HG02678 (cell line): Measurements from ENCODE around the gene XPNPEP1.

Experiments used
- ATAC-seq: cut with Tn5 transposase; IDR thresholded peaks from one replicate; pipeline ENCODE4 v1.9.1; 2021; ENCODE audit warnings: mild to moderate bottlenecking, moderate library complexity; ENCODE audit not compliant: unreplicated experiment

The XPNPEP1 gene

GRCh38 chr10:109871476-109871875 is 51.8 kb downstream of the XPNPEP1 start:
- no peak for ATAC-seq

- ATAC-seq = no peak
Observed at GRCh38 chr10:109866995-109867635, 56.2 kb downstream of the XPNPEP1 start.

- no peak for ATAC-seq
Observed at GRCh38 chr10:109866168-109866994, 56.9 kb downstream of the XPNPEP1 start.

GRCh38 chr10:109863775-109864174 is 59.5 kb downstream of the XPNPEP1 start:
- ATAC-seq = no peak

GRCh38 chr10:109862738-109863137 is 60.6 kb downstream of the XPNPEP1 start:
- ATAC-seq = no peak

GRCh38 chr10:109862041-109862440 is 61.3 kb downstream of the XPNPEP1 start:
- no peak for ATAC-seq

- ATAC-seq = no peak
Observed at GRCh38 chr10:109861081-109861480, 62.2 kb downstream of the XPNPEP1 start.

GRCh38 chr10:109859221-109859620 is 64.1 kb downstream of the XPNPEP1 start:
- ATAC-seq = no peak

GRCh38 chr10:109855746-109856145 is 67.6 kb downstream of the XPNPEP1 start:
- no peak for ATAC-seq

GRCh38 chr10:109853921-109854320 is 69.4 kb downstream of the XPNPEP1 start:
- ATAC-seq = no peak

GRCh38 chr10:109852475-109853037 is 70.8 kb downstream of the XPNPEP1 start:
- ATAC-seq = peak; percentile 92

GRCh38 chr10:109851616-109852474 is 71.5 kb downstream of the XPNPEP1 start:
- ATAC-seq = peak; percentile 5

- ATAC-seq = no peak
Observed at GRCh38 chr10:109846832-109847231, 76.5 kb downstream of the XPNPEP1 start.

- no peak for ATAC-seq
Observed at GRCh38 chr10:109845308-109845707, 78.0 kb downstream of the XPNPEP1 start.

- no peak for ATAC-seq
Observed at GRCh38 chr10:109838592-109839244, 84.6 kb downstream of the XPNPEP1 start.

- ATAC-seq = no peak
Observed at GRCh38 chr10:109837384-109837783, 85.9 kb downstream of the XPNPEP1 start.

GRCh38 chr10:109835257-109835656 is 88.1 kb downstream of the XPNPEP1 start:
- ATAC-seq = no peak

GRCh38 chr10:109831846-109832245 is 91.5 kb downstream of the XPNPEP1 start:
- no peak for ATAC-seq

GRCh38 chr10:109824206-109824605 is 99.1 kb downstream of the XPNPEP1 start:
- no peak for ATAC-seq

- no peak for ATAC-seq
Observed at GRCh38 chr10:109823196-109823595, 100.1 kb downstream of the XPNPEP1 start.

GRCh38 chr10:109821672-109822071 is 101.6 kb downstream of the XPNPEP1 start:
- no peak for ATAC-seq
